HG03442 (cell line): ENCODE measurements around the gene MAGI2.

Experiments used
- ATAC-seq: cut with Tn5 transposase; IDR thresholded peaks from one replicate; pipeline ENCODE4 v1.9.1; 2021; ENCODE audit warnings: mild to moderate bottlenecking, moderate library complexity; ENCODE audit not compliant: unreplicated experiment

The MAGI2 gene

GRCh38 chr7:79381921-79382320 lies 71.5 kb downstream of the MAGI2 start:
- ATAC-seq = no peak

GRCh38 chr7:79377097-79377496 lies 76.4 kb downstream of the MAGI2 start:
- no peak for ATAC-seq

- ATAC-seq = no peak
Measured at GRCh38 chr7:79376299-79377025, 77.0 kb downstream of the MAGI2 start.

- no peak for ATAC-seq
Measured at GRCh38 chr7:79361214-79361613, 92.3 kb downstream of the MAGI2 start.

- ATAC-seq = no peak
Measured at GRCh38 chr7:79359827-79360226, 93.6 kb downstream of the MAGI2 start.

GRCh38 chr7:79357101-79357500 lies 96.4 kb downstream of the MAGI2 start:
- ATAC-seq = no peak

GRCh38 chr7:79353720-79354468 lies 99.6 kb downstream of the MAGI2 start:
- ATAC-seq = no peak

GRCh38 chr7:79352323-79352722 lies 101.1 kb downstream of the MAGI2 start:
- no peak for ATAC-seq

GRCh38 chr7:79347351-79347750 lies 106.1 kb downstream of the MAGI2 start:
- ATAC-seq = no peak

GRCh38 chr7:79341902-79342301 lies 111.6 kb downstream of the MAGI2 start:
- ATAC-seq = no peak

- ATAC-seq = no peak
Measured at GRCh38 chr7:79340212-79340611, 113.3 kb downstream of the MAGI2 start.

GRCh38 chr7:79339208-79339925 lies 114.1 kb downstream of the MAGI2 start:
- ATAC-seq = no peak

- no peak for ATAC-seq
Measured at GRCh38 chr7:79337717-79338116, 115.8 kb downstream of the MAGI2 start.

GRCh38 chr7:79334841-79335240 lies 118.6 kb downstream of the MAGI2 start:
- no peak for ATAC-seq

- no peak for ATAC-seq
Measured at GRCh38 chr7:79334334-79334733, 119.1 kb downstream of the MAGI2 start.

GRCh38 chr7:79332091-79332490 lies 121.4 kb downstream of the MAGI2 start:
- ATAC-seq = no peak

- no peak for ATAC-seq
Measured at GRCh38 chr7:79329464-79329863, 124.0 kb downstream of the MAGI2 start.

GRCh38 chr7:79320741-79321473 lies 132.6 kb downstream of the MAGI2 start:
- no peak for ATAC-seq

GRCh38 chr7:79319369-79319768 lies 134.1 kb downstream of the MAGI2 start:
- no peak for ATAC-seq

GRCh38 chr7:79317728-79318127 lies 135.7 kb downstream of the MAGI2 start:
- ATAC-seq = no peak

- ATAC-seq = no peak
Measured at GRCh38 chr7:79312022-79312421, 141.4 kb downstream of the MAGI2 start.
